Measurements from ENCODE around the gene ADGRA3. TPM values are rescaled to one million over a fixed set of nuclear protein-coding genes. Genes with fewer than 3 reads are reported as not detected.

The ADGRA3 gene
- total RNA-seq, 3 donors from 2014 or later = 34.6 to 74.8 (median 45.9) TPM

- Histone ChIP-seq H3K27me3 (no peaks in the 10 kb centered on the region), H3K4me1 (no peaks in the 10 kb centered on the region), H3K36me3 (no peaks in the 10 kb centered on the region), H3K4me3 (no peak overlapping the region), H3K9me3 (no peaks in the 10 kb centered on the region), H3K27ac (no peak overlapping the region)
- TF ChIP-seq POLR2A (IDR thresholded peaks at IDR 0.05) = no peak
- TF ChIP-seq, protein P1, sequence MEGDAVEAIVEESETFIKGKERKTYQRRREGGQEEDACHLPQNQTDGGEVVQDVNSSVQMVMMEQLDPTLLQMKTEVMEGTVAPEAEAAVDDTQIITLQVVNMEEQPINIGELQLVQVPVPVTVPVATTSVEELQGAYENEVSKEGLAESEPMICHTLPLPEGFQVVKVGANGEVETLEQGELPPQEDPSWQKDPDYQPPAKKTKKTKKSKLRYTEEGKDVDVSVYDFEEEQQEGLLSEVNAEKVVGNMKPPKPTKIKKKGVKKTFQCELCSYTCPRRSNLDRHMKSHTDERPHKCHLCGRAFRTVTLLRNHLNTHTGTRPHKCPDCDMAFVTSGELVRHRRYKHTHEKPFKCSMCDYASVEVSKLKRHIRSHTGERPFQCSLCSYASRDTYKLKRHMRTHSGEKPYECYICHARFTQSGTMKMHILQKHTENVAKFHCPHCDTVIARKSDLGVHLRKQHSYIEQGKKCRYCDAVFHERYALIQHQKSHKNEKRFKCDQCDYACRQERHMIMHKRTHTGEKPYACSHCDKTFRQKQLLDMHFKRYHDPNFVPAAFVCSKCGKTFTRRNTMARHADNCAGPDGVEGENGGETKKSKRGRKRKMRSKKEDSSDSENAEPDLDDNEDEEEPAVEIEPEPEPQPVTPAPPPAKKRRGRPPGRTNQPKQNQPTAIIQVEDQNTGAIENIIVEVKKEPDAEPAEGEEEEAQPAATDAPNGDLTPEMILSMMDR (IDR thresholded peaks at IDR 0.05) = no peak
- no peak for TF ChIP-seq POLR2AphosphoS5 (IDR thresholded peaks at IDR 0.05)
- intact Hi-C loops (cut with DNase I; ENCODE audit: low total_unique reads) = no loop called here
- DNase-seq (ENCODE audit: low spot score in 2 of 2) = no peak
These were observed 42.6 kb downstream of the ADGRA3 start for GRCh38 chr4:22473268-22473667.

DNA sequence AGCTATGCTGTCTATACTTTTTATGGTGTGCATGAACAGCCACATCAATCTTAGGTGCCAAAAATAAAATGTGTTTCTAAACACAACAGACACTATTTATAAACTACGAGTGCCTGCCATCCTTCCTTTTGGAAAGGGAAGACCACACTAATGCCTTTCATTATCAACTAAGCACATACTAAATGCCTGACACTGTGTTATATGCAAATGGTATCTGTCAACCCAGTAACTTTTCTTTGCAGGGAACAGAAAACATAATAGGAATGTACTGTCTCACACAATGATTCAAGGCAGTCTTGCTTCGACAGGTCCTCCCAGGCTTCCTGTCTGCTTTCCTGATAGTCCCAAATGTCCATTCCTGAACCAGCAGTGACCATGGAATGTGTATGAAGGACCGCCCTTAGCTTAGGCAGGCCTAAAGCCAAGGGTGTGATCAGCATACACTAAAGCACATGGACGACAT lies 43.8 kb downstream of the ADGRA3 start:
- TF ChIP-seq POLR2A (IDR thresholded peaks at IDR 0.05) = no peak
- TF ChIP-seq POLR2AphosphoS5 (IDR thresholded peaks at IDR 0.05) = no peak
- TF ChIP-seq, protein P1 (IDR thresholded peaks at IDR 0.05) = no peak
- no peak for DNase-seq (ENCODE audit: low spot score in 2 of 2)
- H3K27ac ChIP-seq = no peak overlapping the region
- H3K4me3 ChIP-seq = no peak overlapping the region
- no peaks in the 10 kb centered on the region for H3K27me3 ChIP-seq
- no peaks in the 10 kb centered on the region for H3K36me3 ChIP-seq
- H3K4me1 ChIP-seq = no peaks in the 10 kb centered on the region
- intact Hi-C loops (cut with DNase I; ENCODE audit: low total_unique reads) = no loop called here
- H3K9me3 ChIP-seq = no peaks in the 10 kb centered on the region

- no peak for TF ChIP-seq POLR2AphosphoS5 (IDR thresholded peaks at IDR 0.05)
- DNase-seq (ENCODE audit: low spot score in 2 of 2) = no peak
- H3K4me1 ChIP-seq = no peaks in the 10 kb centered on the region
- H3K4me3 ChIP-seq = no peak overlapping the region
- intact Hi-C loops (cut with DNase I; ENCODE audit: low total_unique reads) = no loop called here
- H3K36me3 ChIP-seq = no peaks in the 10 kb centered on the region
- H3K27me3 ChIP-seq = no peaks in the 10 kb centered on the region
- no peak overlapping the region for H3K27ac ChIP-seq
- no peaks in the 10 kb centered on the region for H3K9me3 ChIP-seq
These were observed 44.4 kb downstream of the ADGRA3 start for GRCh38 chr4:22471419-22471818.

DNA sequence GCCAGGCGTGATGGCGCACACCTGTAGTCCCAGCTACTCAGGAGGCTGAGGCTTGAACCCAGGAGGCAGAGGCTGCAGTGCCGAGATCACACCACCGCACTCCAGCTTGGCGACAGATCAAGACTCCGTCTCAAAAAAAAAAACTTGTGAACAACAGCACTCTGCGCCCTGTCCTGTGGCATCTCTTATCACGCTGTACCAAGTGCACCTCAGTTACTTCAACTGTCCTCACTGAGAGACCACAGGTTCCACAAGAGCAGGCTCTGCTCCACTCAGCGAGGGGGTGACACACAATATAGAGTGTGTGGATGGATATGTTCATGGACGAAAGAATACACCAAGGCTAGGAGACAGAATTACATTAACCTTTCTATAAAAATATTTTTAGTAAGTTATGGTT lies 49.3 kb downstream of the ADGRA3 start:
- H3K4me3 ChIP-seq = no peak overlapping the region
- TF ChIP-seq, protein P1 (IDR thresholded peaks at IDR 0.05) = no peak
- intact Hi-C loops (cut with DNase I; ENCODE audit: low total_unique reads) = no loop called here

GRCh38 chr4:22465996-22466395 lies 49.9 kb downstream of the ADGRA3 start:
- Histone ChIP-seq H3K4me1 (no peaks in the 10 kb centered on the region), H3K36me3 (no peaks in the 10 kb centered on the region), H3K27ac (no peak overlapping the region), H3K27me3 (no peaks in the 10 kb centered on the region), H3K9me3 (no peaks in the 10 kb centered on the region), H3K4me3 (no peak overlapping the region)
- intact Hi-C loops (cut with DNase I; ENCODE audit: low total_unique reads) = no loop called here
- TF ChIP-seq POLR2AphosphoS5 (IDR thresholded peaks at IDR 0.05) = no peak
- TF ChIP-seq, protein P1 (IDR thresholded peaks at IDR 0.05) = no peak
- TF ChIP-seq POLR2A (IDR thresholded peaks at IDR 0.05) = no peak
- DNase-seq (ENCODE audit: low spot score in 2 of 2) = no peak

More for the DNA sequence above, 49.3 kb downstream of the ADGRA3 start:
- H3K4me1 ChIP-seq = no peaks in the 10 kb centered on the region
- no peaks in the 10 kb centered on the region for H3K9me3 ChIP-seq
- no peak for DNase-seq (ENCODE audit: low spot score in 2 of 2)
- no peak overlapping the region for H3K27ac ChIP-seq
- H3K27me3 ChIP-seq = no peaks in the 10 kb centered on the region
- H3K36me3 ChIP-seq = no peaks in the 10 kb centered on the region

GRCh38 chr4:22465349-22465748 lies 50.5 kb downstream of the ADGRA3 start:
- no peaks in the 10 kb centered on the region for H3K4me1 ChIP-seq
- no peaks in the 10 kb centered on the region for H3K9me3 ChIP-seq
- DNase-seq (ENCODE audit: low spot score in 2 of 2) = no peak
- TF ChIP-seq POLR2AphosphoS5 (IDR thresholded peaks at IDR 0.05) (no peak), POLR2A (IDR thresholded peaks at IDR 0.05) (no peak)
- TF ChIP-seq, protein P1 (IDR thresholded peaks at IDR 0.05) = no peak
- intact Hi-C loops (cut with DNase I; ENCODE audit: low total_unique reads) = no loop called here
- no peak overlapping the region for H3K27ac ChIP-seq
- H3K27me3 ChIP-seq = no peaks in the 10 kb centered on the region
- no peak overlapping the region for H3K4me3 ChIP-seq
- no peaks in the 10 kb centered on the region for H3K36me3 ChIP-seq
